COR-L47 (cell line): ENCODE results near the gene DLG2.

Experiments used
- DNase-seq: peaks from one replicate; lab custom pipeline; 2025; lab: John Stamatoyannopoulos, UW

DLG2 gene

DNA sequence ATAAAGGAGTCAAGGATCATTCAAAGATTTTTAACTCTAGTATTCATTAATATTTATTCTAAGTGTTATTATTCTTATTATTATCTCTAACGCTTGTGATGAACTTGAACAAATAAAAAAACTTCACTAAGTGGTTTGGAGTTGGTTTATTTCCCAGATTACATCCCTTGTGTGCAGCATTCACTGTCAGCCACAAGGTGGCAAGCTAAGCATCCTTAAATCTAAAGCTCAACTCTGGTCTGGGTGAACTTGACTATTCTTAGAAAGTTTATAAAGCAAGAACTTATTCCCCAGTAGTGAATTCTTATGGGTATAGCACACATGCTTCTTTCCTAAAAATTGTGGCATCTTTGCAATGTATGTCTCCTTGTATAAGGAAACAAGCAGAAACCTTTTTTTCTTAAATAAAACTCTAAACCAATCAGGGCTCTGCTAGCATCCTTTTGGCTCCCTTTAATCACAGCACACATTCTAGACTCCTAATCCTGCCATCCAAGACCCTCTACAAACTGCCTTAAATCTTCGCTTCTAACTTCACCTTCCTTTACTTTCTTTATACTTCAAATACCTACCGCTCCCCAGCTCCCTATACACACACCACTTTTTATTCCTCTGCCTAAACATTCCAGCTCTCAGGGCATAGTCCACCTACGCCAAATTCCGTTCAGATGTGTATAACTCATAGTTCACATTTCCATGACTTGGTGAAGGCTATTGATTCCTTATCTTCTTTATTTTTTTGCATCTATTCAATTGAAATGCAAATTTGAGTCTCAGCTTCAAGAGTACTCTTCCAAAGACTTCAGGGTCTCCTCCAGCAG, 1068.8 kb downstream of the DLG2 start:
- DNase-seq, result peak; percentile 58

DNA sequence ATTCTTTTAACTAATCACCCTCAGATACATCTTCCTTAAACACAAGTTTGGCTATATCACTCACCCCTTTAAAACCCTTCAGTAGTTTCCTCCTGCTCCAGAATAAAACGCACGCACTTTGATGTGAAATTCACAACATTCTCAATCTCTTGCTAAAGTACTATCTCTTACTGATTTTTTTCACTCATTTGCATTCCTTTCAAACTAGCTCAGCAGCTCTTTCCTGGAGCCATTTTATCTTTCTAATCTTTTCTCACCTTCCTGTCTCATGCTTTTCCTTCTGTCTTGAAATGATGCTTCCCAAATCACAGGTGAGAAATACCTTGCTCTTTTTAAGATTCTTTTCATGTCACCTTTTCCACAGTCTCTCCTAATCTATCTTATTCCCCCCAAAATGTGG, 1074.4 kb downstream of the DLG2 start:
- DNase-seq, result no peak

DNA sequence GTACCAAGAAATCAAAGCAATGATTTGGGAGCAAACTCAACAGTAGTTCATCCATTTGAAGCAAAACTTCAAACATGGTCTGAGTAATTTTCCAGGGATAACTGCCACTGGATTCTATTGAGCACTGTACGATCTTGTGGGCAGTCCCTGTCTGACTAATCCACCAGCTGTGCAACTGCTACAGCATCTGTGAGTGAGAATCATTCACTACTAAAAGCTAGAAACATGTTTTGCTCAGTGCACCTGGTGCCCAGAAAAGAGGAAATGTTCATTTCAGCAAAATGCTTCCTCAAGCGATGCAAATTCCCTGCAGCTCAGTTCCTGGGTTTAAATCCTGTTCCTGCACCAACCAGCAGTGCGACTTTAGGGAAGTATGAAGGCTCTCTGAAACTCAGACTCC, 1077.9 kb downstream of the DLG2 start:
- DNase-seq, result no peak

DNA sequence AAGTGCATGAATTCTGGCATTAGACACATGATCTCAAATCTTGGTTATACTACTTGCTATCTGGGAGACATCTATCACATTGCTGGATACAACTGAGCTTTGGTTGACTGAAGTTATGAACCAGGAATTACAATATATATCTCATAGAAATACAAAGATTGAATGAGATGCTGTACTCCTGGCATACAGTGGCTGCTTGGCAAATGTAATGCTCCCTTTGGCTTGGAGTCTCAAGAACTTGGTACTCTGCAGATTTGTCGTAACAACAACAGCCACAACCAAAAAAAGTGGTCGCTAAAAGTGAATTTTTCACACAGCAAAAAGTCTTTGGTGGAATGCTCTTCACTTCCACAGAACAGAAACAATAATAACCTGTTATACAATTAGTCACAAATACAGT, 1082.6 kb downstream of the DLG2 start:
- no peak for DNase-seq

DNA sequence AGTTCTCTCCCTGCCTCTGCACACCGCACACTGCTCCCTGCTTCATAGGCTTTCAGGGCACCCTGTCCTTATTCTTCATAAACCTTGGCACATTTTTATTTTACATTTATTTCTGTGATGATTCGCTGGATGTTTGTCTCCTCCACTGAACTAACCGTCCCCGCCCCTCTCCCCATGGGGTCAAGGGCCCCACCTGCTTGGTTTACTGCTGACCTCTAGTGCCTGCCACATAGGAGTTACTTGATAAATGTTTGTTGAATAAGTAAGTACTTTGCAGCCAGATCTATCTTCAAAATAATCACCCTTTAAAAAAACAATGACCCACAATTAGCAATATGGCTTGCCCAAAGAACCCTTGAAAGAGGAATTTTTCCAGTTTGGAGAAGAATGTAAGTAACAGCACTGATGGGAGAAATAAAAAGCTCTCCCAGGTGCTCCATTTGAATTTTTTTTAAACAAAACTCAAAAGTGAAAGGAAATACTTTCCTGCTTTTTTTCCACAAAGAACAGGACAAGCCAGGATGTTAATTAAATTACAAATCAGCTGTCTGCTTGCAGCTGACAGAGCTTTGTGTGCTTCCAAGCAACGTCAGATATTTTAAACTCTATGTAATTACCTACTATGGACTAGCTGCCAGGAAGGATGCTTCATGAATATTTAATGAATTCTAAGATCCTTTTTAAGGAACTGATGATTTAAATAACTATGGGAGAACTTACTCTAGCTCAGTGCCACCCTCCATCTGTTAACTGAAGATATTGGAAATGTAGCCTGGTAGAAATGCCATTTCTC, 1083.6 kb downstream of the DLG2 start:
- DNase-seq, result peak; percentile 74

DNA sequence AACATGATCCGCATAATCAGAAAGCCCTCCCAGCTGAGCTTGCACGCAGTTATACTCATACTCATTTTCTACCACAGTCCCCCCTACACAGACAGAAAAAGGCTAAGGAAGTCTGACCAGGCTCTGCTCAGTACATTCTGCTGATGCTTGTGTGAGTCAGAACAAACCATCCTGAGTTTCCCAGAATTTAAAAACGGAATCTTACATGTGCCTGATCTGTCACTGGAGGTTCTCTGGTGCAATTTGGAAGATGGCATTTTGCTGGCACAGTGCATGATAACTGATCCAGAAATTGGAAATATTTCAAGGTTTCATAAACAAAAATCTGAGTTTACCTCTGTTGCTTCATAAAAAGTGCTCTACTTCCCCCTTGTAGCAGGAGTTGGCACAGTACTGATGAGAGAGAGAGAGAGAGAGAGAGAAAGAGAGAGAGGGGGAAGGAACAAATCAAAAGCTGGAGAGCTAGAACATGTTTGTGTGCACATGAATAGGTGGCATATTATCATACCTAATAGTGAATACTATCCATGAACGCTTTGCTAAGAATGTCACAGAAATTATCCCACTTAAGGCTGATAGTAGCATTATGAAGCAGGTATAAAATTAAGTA, 1085.3 kb downstream of the DLG2 start:
- DNase-seq, result no peak

DNA sequence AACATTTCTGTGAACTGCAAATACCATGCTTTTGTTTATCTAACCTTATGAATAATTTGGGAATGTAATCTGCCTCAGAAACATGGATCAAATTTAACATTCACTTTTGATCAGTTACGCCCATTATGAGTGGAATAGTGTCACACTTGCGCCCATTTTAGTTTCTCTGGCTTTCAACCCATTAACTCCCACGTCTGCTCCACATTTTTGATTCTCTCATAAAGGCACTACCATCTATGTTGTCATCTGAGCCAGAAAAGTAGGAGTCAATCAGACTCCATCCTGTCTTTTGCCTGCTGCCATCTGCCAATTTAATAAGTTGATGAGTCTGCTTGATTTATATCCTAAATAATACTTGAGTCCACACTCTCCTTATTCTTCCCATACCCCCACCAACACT, 1090.7 kb downstream of the DLG2 start:
- DNase-seq, result no peak

DNA sequence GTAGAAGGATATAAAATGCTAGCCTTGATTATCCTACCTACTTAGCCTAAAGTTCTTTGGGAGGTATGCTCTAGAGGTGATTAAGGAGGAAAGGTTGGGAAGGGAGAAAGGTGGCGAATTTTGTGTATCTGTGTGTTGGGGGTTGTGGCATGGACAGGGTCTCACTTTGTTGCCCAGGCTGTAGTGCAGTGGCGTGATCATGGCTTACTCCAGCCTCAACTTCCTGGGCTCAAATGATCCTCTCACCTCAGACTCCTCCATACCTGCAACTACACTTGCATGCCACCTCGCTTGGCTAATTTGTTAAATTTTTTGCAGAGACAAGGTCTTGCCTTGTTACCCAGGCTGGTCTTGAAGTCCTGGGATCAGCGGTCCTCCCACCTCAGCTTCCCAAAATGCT, 1094.8 kb downstream of the DLG2 start:
- no peak for DNase-seq

DNA sequence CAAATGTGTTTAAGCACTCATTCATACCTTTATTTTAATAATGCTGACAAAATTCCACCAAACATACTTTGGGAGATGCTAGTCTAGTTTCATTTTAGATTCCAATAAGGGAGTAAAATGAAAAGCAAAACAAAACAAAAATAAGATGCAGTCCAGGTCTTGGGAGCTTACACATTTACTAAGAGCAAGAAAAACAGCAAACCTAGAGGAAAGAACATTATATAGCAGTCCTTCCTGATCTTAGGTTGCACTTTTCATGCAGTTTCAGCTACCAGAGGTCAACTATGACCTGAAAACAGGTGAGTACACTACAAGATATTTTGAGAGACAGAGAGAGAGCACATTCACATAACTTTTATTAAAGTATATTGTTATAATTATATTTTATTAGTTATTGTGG, 1100.9 kb downstream of the DLG2 start:
- DNase-seq, result no peak

DNA sequence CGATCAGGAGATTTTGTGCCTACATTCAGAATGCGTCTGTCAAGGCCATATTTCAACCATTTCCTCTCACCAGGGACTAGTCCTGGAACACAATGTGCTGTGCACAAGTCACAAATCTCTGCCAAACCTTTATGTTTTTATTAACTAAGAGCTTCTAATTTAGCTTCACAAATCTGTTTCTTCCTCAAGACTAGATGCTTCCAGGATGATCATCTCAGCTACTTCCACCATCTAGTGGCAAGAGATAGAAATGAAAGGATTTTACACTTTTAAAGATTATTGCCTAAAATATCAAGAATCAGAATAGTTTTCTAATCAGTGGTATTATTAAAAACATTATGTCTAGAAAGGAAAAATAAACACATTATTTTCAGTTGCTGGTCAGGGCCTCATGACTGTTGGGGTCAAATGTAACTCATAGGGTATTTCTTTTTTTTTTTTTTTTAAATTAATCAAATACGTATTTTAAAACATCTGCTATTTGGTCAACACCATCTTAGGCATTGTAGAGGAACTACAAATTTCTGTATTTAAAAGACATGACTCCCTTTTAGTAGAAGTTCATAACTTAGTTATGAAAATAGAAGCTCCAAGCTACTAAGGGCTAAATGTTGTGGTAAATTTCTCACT, 1102.6 kb downstream of the DLG2 start:
- DNase-seq, result no peak

DNA sequence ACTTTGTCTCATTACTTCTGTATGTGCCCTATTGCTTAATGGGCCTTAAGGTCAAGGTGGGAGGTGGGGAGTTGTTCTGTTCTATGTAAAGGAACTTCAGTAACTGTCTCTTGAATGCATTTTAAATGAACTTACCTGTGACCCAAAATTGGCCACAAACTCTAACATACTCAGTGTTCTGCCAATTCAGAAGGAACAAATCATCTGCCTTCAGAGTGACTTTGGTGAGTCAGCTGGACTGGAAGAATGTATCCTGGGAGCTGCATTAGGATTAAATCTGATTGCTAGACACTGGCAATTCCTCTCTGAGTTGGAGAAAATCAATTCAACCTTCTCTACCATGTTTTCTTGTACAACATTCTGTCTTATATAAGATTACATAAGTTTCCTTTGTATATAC, 1104.8 kb downstream of the DLG2 start:
- no peak for DNase-seq

DNA sequence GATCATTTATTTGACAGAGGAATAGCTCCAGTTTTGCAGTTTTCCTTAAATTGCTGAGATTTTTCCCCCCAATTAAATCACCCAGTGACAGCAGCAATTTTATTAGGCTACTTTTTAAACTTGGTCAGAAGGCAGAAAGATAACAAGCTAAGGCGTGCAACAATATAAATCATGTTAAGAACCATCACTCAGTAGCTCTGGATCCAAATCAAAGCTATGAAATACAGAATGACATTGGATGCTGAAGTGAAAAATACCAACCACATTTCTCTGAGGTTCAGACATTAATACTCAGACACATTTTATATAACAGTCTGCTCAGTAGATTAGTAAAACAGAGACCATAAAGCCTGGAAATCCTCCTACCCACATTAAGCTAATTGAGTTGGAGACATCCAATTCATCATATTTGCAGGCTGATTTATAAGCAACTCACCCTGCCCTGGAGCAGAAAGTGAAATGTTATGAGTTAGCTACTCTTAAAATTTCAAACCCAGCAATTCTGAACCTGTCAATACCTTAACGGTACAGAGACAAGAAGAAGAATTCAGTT, 1108.4 kb downstream of the DLG2 start:
- DNase-seq, result no peak

DNA sequence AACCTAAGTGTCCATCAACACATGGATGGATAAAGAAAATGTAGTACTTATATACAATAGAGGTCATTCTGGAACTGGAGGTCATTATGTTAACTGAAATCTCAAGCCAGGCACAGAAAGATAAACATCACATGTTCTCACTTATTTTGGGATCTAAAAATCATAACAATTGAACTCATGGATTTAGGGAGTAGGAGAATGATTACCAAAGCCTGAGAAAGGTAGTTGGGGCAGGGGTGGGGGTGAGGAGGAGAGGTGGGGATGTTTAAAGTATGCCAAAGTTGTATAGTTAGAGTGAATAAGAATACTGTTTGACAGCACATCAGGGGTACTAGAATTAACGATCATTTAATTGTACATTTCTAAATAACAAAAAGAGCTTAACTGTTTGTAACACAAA, 1112.7 kb downstream of the DLG2 start:
- no peak for DNase-seq

DNA sequence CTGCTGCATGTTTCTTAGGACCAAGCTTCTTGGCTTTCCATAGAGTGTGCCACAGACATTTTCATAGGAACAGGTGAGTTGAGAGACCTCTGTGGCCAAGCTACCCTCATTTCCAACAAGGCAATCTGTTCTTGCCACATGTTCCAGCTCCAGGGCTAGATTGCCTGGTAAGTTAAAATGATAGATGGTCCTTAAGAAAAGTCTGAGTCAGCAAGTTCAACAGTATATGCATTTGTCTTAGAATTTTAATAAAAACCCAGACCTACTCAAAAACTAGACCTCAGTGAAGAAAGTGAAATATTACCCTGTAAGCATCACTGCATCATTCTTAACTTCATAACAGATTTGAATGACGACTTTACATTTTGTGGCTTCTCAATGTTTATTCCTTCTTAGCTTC, 1123.6 kb downstream of the DLG2 start:
- DNase-seq, result no peak

DNA sequence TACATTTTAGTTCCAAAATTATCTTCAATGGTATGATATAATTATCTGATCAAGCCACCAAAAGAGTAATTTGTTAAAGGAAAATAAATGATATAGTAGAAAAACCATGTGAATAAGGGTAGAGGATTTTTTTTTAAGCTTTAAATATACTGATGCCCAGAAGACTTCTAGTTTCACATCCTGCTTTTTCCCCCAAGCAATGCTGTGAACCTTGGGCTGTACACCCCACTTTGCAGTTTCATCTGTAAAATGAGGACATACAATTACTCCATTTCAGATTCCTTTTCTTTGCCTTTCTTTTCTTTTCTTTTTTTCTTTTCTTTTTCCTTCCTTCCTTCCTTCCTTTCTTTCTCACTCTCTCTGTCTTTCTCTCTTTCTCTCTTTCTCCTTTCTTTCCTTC, 1125.4 kb downstream of the DLG2 start:
- no peak for DNase-seq

DNA sequence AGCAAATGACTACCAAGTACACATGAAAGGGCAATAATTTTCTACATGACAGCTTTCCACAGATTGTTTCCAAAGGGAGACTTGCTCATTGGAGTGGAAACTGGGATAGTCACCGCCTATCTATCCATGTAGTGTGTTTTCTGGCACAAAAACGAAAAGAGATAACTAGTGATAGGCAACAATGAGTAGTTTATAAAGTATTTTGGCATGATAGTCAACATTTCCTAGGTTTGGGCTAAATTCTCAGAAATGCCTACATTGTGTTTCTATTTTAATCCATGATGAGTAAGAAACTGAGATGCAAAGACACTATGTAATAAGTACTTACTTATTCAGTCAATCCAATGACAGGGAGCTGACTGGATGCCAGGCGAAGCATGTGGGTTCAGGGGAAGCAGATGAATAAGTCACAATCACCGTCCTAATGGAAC, 1129.1 kb downstream of the DLG2 start:
- no peak for DNase-seq

DNA sequence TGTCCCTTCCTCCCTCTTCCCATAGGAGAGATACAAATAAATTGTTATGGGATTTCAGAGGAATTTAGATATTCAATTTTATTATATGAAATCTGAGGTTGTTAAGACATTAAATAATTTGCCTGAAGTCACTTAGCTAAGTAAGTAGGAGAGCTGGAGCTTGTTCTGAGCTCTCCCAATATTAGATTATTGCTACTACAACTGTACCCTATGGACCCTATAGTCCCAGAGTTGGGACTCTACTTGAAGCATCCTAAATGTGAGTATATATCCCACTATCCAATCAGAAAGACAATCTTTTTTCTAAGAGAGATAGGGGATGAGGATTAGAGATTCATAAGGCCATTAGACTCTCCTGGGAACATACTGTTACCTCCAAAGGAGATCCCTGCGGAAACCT, 1130.0 kb downstream of the DLG2 start:
- DNase-seq, result no peak

DNA sequence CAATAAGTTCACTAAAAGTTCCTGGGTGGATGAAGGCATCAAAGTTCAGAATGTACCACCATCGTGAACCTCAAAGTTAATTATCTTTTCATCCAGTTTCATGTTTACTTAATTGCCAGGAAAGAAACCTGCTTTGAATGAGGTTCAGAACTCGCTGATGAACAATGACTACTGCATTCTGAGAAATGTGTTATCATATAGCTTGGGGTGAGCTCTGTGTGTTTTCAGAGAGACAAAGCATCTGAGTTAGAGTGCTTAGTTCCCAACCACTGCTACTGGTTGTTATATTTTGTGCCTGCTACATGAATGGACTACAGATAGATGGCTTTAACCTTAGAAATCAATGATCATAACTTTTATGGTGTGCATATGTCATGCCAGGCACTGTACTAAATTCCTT, 1131.0 kb downstream of the DLG2 start:
- DNase-seq, result no peak

DNA sequence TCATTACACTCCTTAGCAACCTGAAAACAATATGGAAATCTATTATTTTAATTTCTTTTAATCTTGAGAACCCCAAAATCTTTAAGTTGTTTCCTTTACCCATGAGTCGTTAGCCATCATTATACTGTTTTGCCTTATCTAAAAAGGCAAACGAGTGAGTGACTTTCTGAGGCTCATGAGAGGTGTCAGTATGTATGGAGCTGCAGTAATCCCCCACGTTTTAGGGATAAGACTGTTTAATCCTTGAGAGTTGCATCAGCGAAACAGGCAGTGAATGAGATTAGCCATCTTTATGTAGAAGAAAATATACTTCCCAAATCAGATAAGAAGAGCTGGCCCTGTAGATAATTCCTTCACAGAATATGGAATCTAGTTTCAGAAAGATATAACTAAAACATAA, 1147.0 kb downstream of the DLG2 start:
- no peak for DNase-seq

DNA sequence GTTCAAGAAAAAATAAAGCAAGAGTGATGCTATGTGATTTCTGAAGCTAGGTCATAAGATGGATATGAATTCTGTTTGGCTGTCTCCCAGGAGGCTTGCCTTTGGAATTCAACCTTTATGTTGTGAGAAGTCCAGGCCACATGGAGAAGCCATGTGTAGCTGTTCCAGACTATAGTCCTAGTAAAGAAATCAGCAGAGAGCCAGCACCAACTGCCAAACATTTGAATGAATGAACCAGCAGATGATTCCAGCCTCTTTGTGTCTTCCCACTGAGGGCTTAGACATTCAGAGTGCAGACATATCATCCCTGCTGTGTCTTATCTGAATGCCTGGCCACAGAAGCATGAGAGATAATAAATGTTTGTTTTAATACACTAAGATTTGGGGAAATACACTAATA, 1150.6 kb downstream of the DLG2 start:
- DNase-seq, result no peak

DNA sequence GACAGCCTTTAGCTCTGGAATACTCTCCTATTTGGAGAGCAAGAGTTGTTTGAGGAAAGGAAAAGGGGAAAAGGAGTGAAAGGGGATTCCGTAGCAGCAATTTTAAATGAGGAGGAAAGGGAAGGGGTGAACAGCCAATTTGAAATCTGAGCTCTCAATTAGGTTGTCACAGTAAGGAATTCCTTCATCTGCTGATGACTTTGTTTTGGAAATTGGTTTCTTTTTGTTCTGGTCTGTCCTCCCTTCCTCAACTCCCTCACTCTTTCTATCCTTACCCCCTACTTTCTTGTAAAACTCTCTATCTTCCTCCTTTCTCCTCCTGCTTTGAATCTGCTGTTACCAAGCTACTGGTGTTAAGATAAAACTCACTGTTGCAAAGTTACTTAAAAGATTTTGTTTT, 1155.6 kb downstream of the DLG2 start:
- DNase-seq, result no peak

DNA sequence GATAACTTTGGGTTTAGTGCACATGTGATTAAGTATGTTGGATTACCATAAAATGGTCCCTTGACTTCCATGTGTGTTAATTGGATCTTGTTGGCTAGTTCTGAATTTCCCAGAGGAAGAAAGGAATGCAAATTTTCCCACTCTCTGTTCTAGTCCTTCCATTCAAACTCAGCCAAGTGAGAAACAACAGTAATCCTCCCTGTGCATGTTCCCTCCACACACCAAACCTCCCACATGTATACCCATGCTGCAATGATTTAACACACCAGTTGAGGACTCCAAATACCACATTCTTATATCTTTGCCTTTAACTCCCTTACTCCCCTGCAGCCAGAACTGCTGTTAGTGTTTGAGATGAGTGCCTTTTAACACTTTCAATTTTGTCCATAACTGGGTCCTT, 1158.9 kb downstream of the DLG2 start:
- DNase-seq, result no peak
